ENCODE results near the gene MAP4K1. TPM values are rescaled to one million over a fixed set of nuclear protein-coding genes. Genes with fewer than 3 reads are reported as not detected.
A peak's percentile ranks its signal among the peaks of the same experiment; 100 is the strongest.

The MAP4K1 gene
- total RNA-seq, 1 experiment from 2014 or later, result 11.1 TPM

GRCh38 chr19:38629568-38629967 is 11.8 kb upstream of the MAP4K1 start:
- peaks cover 31% of the 10 kb centered on the region for H3K36me3 ChIP-seq (ENCODE audit: control insufficient read depth, insufficient read depth, low read length)
- no peak overlapping the region for H3K27ac ChIP-seq (ENCODE audit: low read length)
- ATAC-seq, result no peak
- TF ChIP-seq POLR2AphosphoS5 (IDR thresholded peaks at IDR 0.05; ENCODE audit: low read depth, low read length) (no peak), TCF7L2 (IDR thresholded peaks at IDR 0.05; ENCODE audit: low read depth, low read length) (no peak), REST (IDR thresholded peaks at IDR 0.05; ENCODE audit: insufficient read depth in 1 of 2, low read depth in 2 of 2, low read length in 1 of 2) (no peak), SIN3A (IDR thresholded peaks at IDR 0.05; ENCODE audit: borderline replicate concordance, insufficient read depth, low read depth, low read length) (no peak)
- TF ChIP-seq, protein P1, sequence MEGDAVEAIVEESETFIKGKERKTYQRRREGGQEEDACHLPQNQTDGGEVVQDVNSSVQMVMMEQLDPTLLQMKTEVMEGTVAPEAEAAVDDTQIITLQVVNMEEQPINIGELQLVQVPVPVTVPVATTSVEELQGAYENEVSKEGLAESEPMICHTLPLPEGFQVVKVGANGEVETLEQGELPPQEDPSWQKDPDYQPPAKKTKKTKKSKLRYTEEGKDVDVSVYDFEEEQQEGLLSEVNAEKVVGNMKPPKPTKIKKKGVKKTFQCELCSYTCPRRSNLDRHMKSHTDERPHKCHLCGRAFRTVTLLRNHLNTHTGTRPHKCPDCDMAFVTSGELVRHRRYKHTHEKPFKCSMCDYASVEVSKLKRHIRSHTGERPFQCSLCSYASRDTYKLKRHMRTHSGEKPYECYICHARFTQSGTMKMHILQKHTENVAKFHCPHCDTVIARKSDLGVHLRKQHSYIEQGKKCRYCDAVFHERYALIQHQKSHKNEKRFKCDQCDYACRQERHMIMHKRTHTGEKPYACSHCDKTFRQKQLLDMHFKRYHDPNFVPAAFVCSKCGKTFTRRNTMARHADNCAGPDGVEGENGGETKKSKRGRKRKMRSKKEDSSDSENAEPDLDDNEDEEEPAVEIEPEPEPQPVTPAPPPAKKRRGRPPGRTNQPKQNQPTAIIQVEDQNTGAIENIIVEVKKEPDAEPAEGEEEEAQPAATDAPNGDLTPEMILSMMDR (IDR thresholded peaks at IDR 0.05), result no peak
- POLR2A ChIA-PET, result interaction anchor here (0.6 to 1.0 kb wide), 4 partner anchors 8 to 1301 kb away, joined by 3 to 6 read pairs (median 6); partner anchors contain the start of gene EIF3K
- CTCF ChIA-PET, result no interaction called here
- no peak overlapping the region for H3K4me3 ChIP-seq (ENCODE audit: low read depth in 2 of 2, low read length in 2 of 2)
- in situ Hi-C loops (cut with HindIII; ENCODE audit: low pct_unique_long_range_greater_than_20kb, low sequenced_read_pairs) (no loop called here), intact Hi-C loops (cut with micrococcal nuclease; ENCODE audit: unreplicated experiment) (no loop called here)
- H3K9me3 ChIP-seq (ENCODE audit: control insufficient read depth, insufficient read depth, low read depth, low read length), result no peaks in the 10 kb centered on the region
- no TSS peak for BruUV-seq (replicated peaks)
- no peaks in the 10 kb centered on the region for H3K27me3 ChIP-seq (ENCODE audit: control insufficient read depth, insufficient read depth, low read length)
- DNase-seq (ENCODE audit: low read depth, low spot score), result no peak
- no peaks in the 10 kb centered on the region for H3K4me1 ChIP-seq (ENCODE audit: control insufficient read depth, insufficient read depth, low read length)

GRCh38 chr19:38626401-38626800 is 8.6 kb upstream of the MAP4K1 start:
- TF ChIP-seq SIN3A (IDR thresholded peaks at IDR 0.05; ENCODE audit: borderline replicate concordance, insufficient read depth, low read depth, low read length), result no peak
- TF ChIP-seq REST (IDR thresholded peaks at IDR 0.05; ENCODE audit: insufficient read depth in 1 of 2, low read depth in 2 of 2, low read length in 1 of 2), result no peak
- TF ChIP-seq POLR2AphosphoS5 (IDR thresholded peaks at IDR 0.05; ENCODE audit: low read depth, low read length), result no peak
- TF ChIP-seq, protein P1 (IDR thresholded peaks at IDR 0.05), result no peak
- no peak for TF ChIP-seq TCF7L2 (IDR thresholded peaks at IDR 0.05; ENCODE audit: low read depth, low read length)
- no peak overlapping the region for H3K27ac ChIP-seq (ENCODE audit: low read length)
- no peak overlapping the region for H3K4me3 ChIP-seq (ENCODE audit: low read depth in 2 of 2, low read length in 2 of 2)
- BruUV-seq (replicated peaks), result no TSS peak
- intact Hi-C loops (cut with micrococcal nuclease; ENCODE audit: unreplicated experiment) (no loop called here), in situ Hi-C loops (cut with HindIII; ENCODE audit: low pct_unique_long_range_greater_than_20kb, low sequenced_read_pairs) (no loop called here)
- DNase-seq (ENCODE audit: low read depth, low spot score) (no peak), ATAC-seq (peak; percentile 11; the same call in 1 of the 2 replicates)
- POLR2A ChIA-PET, result no interaction called here
- no peaks in the 10 kb centered on the region for H3K9me3 ChIP-seq (ENCODE audit: control insufficient read depth, insufficient read depth, low read depth, low read length)
- CTCF ChIA-PET, result interaction anchor here (0.7 kb wide), 1 partner anchor 8 kb away, joined by 5 read pairs; no protein-coding TSS in a partner anchor
- no peaks in the 10 kb centered on the region for H3K27me3 ChIP-seq (ENCODE audit: control insufficient read depth, insufficient read depth, low read length)
- no peaks in the 10 kb centered on the region for H3K4me1 ChIP-seq (ENCODE audit: control insufficient read depth, insufficient read depth, low read length)
- H3K36me3 ChIP-seq (ENCODE audit: control insufficient read depth, insufficient read depth, low read length), result peaks cover 47% of the 10 kb centered on the region
